Measurements from ENCODE around the gene ODAPH. TPM values are rescaled to one million over a fixed set of nuclear protein-coding genes. Genes with fewer than 3 reads are reported as not detected.

Gene ODAPH
- total RNA-seq, 1 donor from 2014 or later, result not detected

GRCh38 chr4:75552452-75552851 lies 3.4 kb upstream of the ODAPH start:
- no peak for TF ChIP-seq CTCF (IDR thresholded peaks at IDR 0.05; ENCODE audit: unreplicated experiment)

DNA sequence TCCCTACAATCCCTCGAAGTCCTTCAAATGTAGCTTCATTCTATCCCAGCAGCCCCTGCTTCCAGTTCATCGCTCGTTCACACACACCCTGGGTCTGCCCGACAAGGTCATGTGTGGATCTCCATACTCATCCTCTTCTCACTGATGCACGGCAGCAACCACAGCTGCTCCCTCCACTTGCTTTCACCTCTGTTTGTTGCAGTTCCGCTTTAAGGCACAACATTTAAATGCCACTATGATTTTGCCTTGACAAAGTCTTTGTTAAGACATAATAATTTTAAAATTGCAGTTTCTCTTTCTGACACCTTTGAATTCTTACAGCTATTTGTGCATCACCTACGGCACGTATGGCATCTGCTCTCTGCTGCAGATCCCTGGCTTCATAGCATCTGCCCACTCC lies 1.8 kb downstream of the ODAPH start:
- Mint-ChIP-seq H3K4me3 (ENCODE audit: low read depth) (no peak overlapping the region), H3K27ac (no peak overlapping the region)
- TF ChIP-seq CTCF (IDR thresholded peaks at IDR 0.05; ENCODE audit: unreplicated experiment), result no peak

More at GRCh38 chr4:75552452-75552851, 3.4 kb upstream of the ODAPH start:
- H3K4me3 Mint-ChIP-seq (ENCODE audit: low read depth), result no peak overlapping the region
- DNase-seq (ENCODE audit: low spot score, unreplicated experiment), result no peak
- H3K36me3 Mint-ChIP-seq (ENCODE audit: insufficient read depth), result peaks cover 2% of the 10 kb centered on the region
- H3K4me1 Mint-ChIP-seq (ENCODE audit: low read depth), result peaks cover 10% of the 10 kb centered on the region
- H3K9me3 Mint-ChIP-seq (ENCODE audit: low read depth), result peaks cover 4% of the 10 kb centered on the region
- peaks cover 3% of the 10 kb centered on the region for H3K27me3 Mint-ChIP-seq
- H3K27ac Mint-ChIP-seq, result no peak overlapping the region

GRCh38 chr4:75561789-75562188 lies 5.9 kb downstream of the ODAPH start:
- TF ChIP-seq CTCF (IDR thresholded peaks at IDR 0.05; ENCODE audit: unreplicated experiment), result no peak
- H3K4me3 Mint-ChIP-seq (ENCODE audit: low read depth), result no peak overlapping the region
- peaks cover 5% of the 10 kb centered on the region for H3K4me1 Mint-ChIP-seq (ENCODE audit: low read depth)
- peaks cover 4% of the 10 kb centered on the region for H3K9me3 Mint-ChIP-seq (ENCODE audit: low read depth)
- no peak for DNase-seq (ENCODE audit: low spot score, unreplicated experiment)
- no peaks in the 10 kb centered on the region for H3K36me3 Mint-ChIP-seq (ENCODE audit: insufficient read depth)
- no peak overlapping the region for H3K27ac Mint-ChIP-seq
- peaks cover 8% of the 10 kb centered on the region for H3K27me3 Mint-ChIP-seq

More for the DNA sequence above, 1.8 kb downstream of the ODAPH start:
- no peak for DNase-seq (ENCODE audit: low spot score, unreplicated experiment)
- peaks cover 12% of the 10 kb centered on the region for H3K27me3 Mint-ChIP-seq
- H3K4me1 Mint-ChIP-seq (ENCODE audit: low read depth), result peaks cover 10% of the 10 kb centered on the region
- no peaks in the 10 kb centered on the region for H3K36me3 Mint-ChIP-seq (ENCODE audit: insufficient read depth)
- peaks cover 4% of the 10 kb centered on the region for H3K9me3 Mint-ChIP-seq (ENCODE audit: low read depth)

- TF ChIP-seq CTCF (IDR thresholded peaks at IDR 0.05; ENCODE audit: unreplicated experiment), result no peak
- peaks cover 4% of the 10 kb centered on the region for H3K27me3 Mint-ChIP-seq
- peaks cover 12% of the 10 kb centered on the region for H3K9me3 Mint-ChIP-seq (ENCODE audit: low read depth)
- DNase-seq (ENCODE audit: low spot score, unreplicated experiment), result no peak
- H3K36me3 Mint-ChIP-seq (ENCODE audit: insufficient read depth), result no peaks in the 10 kb centered on the region
- peaks cover 5% of the 10 kb centered on the region for H3K4me1 Mint-ChIP-seq (ENCODE audit: low read depth)
- no peak overlapping the region for H3K4me3 Mint-ChIP-seq (ENCODE audit: low read depth)
- no peak overlapping the region for H3K27ac Mint-ChIP-seq
Measured at GRCh38 chr4:75564023-75564422, 8.2 kb downstream of the ODAPH start.

GRCh38 chr4:75565481-75565880 lies 9.6 kb downstream of the ODAPH start:
- H3K9me3 Mint-ChIP-seq (ENCODE audit: low read depth), result peaks cover 12% of the 10 kb centered on the region
- no peaks in the 10 kb centered on the region for H3K27me3 Mint-ChIP-seq
- H3K36me3 Mint-ChIP-seq (ENCODE audit: insufficient read depth), result no peaks in the 10 kb centered on the region
- peaks cover 3% of the 10 kb centered on the region for H3K4me1 Mint-ChIP-seq (ENCODE audit: low read depth)
- H3K27ac Mint-ChIP-seq, result no peak overlapping the region
- TF ChIP-seq CTCF (IDR thresholded peaks at IDR 0.05; ENCODE audit: unreplicated experiment), result no peak
- H3K4me3 Mint-ChIP-seq (ENCODE audit: low read depth), result no peak overlapping the region
- DNase-seq (ENCODE audit: low spot score, unreplicated experiment), result no peak

Data from progenitor cell of endocrine pancreas (in vitro differentiated cells).